Left lung (tissue), 10 donors: ENCODE measurements around the gene SLC39A2. TPM values are rescaled to one million over a fixed set of nuclear protein-coding genes. Genes with fewer than 3 reads are reported as not detected.
A peak's percentile ranks its signal among the peaks of the same experiment; 100 is the strongest.
"Not testable (repeated sequence)": the region's sequence is repeated elsewhere in the genome, so short reads cannot be mapped to it uniquely, and the experiment has no call there.

Source experiments
- ATAC-seq: fragments of 200-7000 bp; cut with Tn5 transposase; one replicate; pipeline ENCODE4 v1.9.1; 2020; ENCODE audit warnings: moderate library complexity
- DNase-seq, 4 donors: peaks; one replicate each; pipeline ENCODE4 v3.0.0-alpha.2; 2013 to 2020
- H3K27ac ChIP-seq, 2 donors: fragments of 200-600 bp; sonication (generic) in 1 of 2; one replicate each; pipeline versions ENCODE4 v1.5.0 to v1.8.0; 2020 to 2021
- H3K27me3 ChIP-seq, 2 donors: fragments of 200-600 bp; sonication (generic) in 1 of 2; one replicate each; pipeline versions ENCODE4 v1.5.0 to v1.8.0; 2020 to 2021
- H3K36me3 ChIP-seq, 2 donors: fragments of 200-600 bp; sonication (generic) in 1 of 2; one replicate each; pipeline versions ENCODE4 v1.5.0 to v1.8.0; 2020 to 2021
- H3K4me1 ChIP-seq, 2 donors: fragments of 200-600 bp; one replicate each; pipeline ENCODE4 v1.8.0; 2021
- H3K4me3 ChIP-seq, 2 donors: fragments of 200-600 bp; sonication (generic) in 1 of 2; one replicate each; pipeline versions ENCODE4 v1.5.0 to v1.8.0; 2020 to 2021; ENCODE audit warnings: mild to moderate bottlenecking in 1 of 2
- H3K9me3 ChIP-seq, 2 donors: fragments of 200-600 bp; sonication (generic) in 1 of 2; one replicate each; pipeline versions ENCODE4 v1.5.0 to v1.8.0; 2020 to 2021
- intact Hi-C, 2 donors: fragments of 100-400 bp; cut with DNase I; formaldehyde crosslinking; loops; one replicate each; pipeline versions ENCODE4 v1.11.2 to v1.14.2; 2022
- polyA plus RNA-seq, 6 donors: library from polyadenylated mRNA; unstranded; fragments of 120-200 nt; gene quantifications; one replicate each; pipeline ENCODE4 v1.2.1, GENCODE V29; 2013; ENCODE audit not compliant: insufficient read length in 6 of 6
- total RNA-seq, 2 donors: library from RNA; stranded (reverse); fragmentation: NEBNext Ultra II Directional; extraction: Animal tissue kit (Norgen Biotek cat#: 25700); gene quantifications; one replicate each; pipeline ENCODE4 v1.2.1, GENCODE V29; 2021
- TF ChIP-seq, protein P1 (sequence below), 2 donors: fragments of 200-600 bp; sonication (generic) in 1 of 2; IDR thresholded peaks; one replicate each; pipeline versions ENCODE4 v1.5.0 to v1.8.0; 2021; ENCODE audit warnings: antibody characterized with exemption in 2 of 2
- donor health status: DM: no; HTN: yes; CAD: no.
- donor health status: DM: no; HTN: no; CAD: no.

Gene SLC39A2
- total and polyA plus RNA-seq, 8 donors = 0.10 to 0.50 (median 0.28) TPM; not detected in 2

DNA sequence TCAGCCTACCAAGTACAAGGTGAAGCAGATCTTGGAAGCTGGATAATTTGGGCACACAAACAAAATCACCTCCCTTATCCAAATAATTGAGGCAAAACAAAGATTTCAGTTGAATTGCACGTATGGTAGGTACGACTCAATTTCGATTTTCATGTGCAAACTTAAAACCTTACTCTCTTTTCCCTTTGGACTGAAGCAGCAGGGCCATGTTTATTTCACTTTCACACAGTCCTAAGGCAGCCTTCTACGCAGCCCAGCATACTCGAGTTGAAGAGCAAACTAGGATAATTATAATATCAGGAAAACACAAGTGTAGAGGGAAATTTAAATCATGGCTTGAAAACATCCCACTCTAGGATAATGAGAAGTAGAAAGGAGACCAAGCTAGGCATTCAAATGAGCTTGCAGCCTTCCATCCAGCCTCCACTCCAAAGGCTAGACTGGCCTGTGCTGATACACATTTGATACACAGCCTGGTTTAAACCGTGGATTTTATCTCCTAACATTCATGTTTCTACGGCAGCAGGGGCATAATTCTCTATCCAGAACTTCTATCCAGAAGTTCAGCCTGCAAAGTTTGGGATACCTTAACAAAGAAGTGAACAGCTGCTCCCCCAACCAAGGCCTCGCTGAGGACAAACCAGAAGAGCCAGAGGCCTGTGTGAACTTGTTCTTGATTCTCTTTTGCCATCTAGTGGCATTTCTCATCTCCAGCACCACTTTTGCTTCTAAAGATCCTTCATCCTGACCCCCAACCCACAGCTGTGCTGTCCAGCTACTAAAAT is 40.7 kb downstream of the SLC39A2 start:
- peaks cover 24 to 31% of the 10 kb centered on the region in 2 donors for H3K4me1 ChIP-seq
- H3K27ac ChIP-seq = peak overlapping the region; percentile 60 to 69
- DNase-seq = peak in 2 of 4 donors; percentile 59 to 81
- intact Hi-C loops = loop anchor here in 1 of 2 donors (2.0 kb wide), 1 partner anchor 25 kb away; no protein-coding TSS in a partner anchor
- no peaks in the 10 kb centered on the region for H3K36me3 ChIP-seq
- ATAC-seq = peak; percentile 71
- H3K4me3 ChIP-seq = no peak overlapping the region
- no peaks in the 10 kb centered on the region for H3K9me3 ChIP-seq
- peaks cover 0 to 5% of the 10 kb centered on the region in 2 donors for H3K27me3 ChIP-seq
- TF ChIP-seq, protein P1, sequence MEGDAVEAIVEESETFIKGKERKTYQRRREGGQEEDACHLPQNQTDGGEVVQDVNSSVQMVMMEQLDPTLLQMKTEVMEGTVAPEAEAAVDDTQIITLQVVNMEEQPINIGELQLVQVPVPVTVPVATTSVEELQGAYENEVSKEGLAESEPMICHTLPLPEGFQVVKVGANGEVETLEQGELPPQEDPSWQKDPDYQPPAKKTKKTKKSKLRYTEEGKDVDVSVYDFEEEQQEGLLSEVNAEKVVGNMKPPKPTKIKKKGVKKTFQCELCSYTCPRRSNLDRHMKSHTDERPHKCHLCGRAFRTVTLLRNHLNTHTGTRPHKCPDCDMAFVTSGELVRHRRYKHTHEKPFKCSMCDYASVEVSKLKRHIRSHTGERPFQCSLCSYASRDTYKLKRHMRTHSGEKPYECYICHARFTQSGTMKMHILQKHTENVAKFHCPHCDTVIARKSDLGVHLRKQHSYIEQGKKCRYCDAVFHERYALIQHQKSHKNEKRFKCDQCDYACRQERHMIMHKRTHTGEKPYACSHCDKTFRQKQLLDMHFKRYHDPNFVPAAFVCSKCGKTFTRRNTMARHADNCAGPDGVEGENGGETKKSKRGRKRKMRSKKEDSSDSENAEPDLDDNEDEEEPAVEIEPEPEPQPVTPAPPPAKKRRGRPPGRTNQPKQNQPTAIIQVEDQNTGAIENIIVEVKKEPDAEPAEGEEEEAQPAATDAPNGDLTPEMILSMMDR (IDR thresholded peaks at IDR 0.05) = peak; percentile 42 to 46

DNA sequence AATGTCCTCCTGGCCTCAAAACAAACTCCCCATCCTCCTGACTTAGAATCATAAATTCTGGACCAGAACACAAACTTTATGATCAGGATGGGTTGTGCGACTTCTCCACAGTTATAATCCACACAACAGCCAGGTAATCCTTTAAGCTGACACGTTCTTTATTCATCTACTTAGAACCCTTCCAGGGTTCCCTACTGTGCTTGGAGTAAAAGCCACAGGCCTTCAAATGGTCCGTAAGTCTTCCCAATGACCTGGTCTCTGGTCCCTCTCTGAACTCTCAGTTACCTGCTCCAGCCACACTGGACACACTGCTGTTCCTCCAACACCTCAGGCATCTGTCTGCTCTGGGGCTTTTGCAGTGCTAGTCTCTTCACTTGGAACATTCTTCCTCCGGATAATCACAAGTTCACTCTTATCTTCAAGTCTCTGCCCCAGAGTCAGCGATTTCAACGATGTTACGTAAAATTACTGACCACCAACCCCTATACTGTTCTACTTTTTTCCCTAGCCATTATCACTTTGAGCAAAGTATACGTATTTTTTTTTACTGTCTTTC is 41.4 kb downstream of the SLC39A2 start:
- Histone ChIP-seq H3K27ac (no peak overlapping the region), H3K9me3 (no peaks in the 10 kb centered on the region), H3K27me3 (peaks cover 0 to 5% of the 10 kb centered on the region in 2 donors), H3K4me1 (peaks cover 24 to 31% of the 10 kb centered on the region in 2 donors), H3K4me3 (no peak overlapping the region), H3K36me3 (no peaks in the 10 kb centered on the region)
- intact Hi-C loops = loop anchor here in 1 of 2 donors (2.0 kb wide), 1 partner anchor 26 kb away; no protein-coding TSS in a partner anchor
- ATAC-seq (no peak), DNase-seq (no peak)
- TF ChIP-seq, protein P1 (IDR thresholded peaks at IDR 0.05) = peak in 1 of 2 donors; percentile 6

DNA sequence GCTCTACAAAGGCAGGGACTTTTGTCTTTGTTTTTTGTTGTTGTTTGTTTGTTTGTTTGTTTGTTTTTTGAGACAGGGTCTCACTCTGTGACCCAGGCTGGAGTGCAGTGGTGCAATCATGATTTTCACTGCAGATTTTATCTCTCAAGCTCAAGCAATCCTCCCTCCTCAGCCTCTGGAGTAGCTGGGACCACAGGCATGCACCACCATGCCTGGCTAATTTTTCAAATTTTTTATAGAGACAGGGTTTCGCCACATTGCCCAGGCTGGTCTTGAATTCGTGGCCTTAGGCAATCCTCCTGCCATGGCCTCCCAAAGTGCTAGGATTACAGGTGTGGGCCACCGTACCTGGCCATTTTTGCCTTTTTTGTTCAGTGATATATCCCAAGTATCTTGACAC is 41.8 kb downstream of the SLC39A2 start:
- not testable (repeated sequence) for H3K9me3 ChIP-seq, H3K27ac ChIP-seq, DNase-seq, H3K4me3 ChIP-seq, H3K27me3 ChIP-seq, ATAC-seq, H3K36me3 ChIP-seq
- intact Hi-C loops = loop anchor here in 1 of 2 donors (2.0 kb wide), 1 partner anchor 26 kb away; no protein-coding TSS in a partner anchor
- H3K4me1 ChIP-seq = peaks cover 24 to 31% of the 10 kb centered on the region in 2 donors

- ATAC-seq (no peak), DNase-seq (no peak)
- TF ChIP-seq, protein P1 (IDR thresholded peaks at IDR 0.05) = no peak
- Histone ChIP-seq H3K9me3 (no peaks in the 10 kb centered on the region), H3K4me3 (no peak within 1 kb of the TSS), H3K27me3 (peaks cover 0 to 5% of the 10 kb centered on the region in 2 donors), H3K4me1 (peaks cover 24 to 31% of the 10 kb centered on the region in 2 donors), H3K27ac (no peak within 1 kb of the TSS), H3K36me3 (no peaks in the 10 kb centered on the region)
- intact Hi-C loops = loop anchor here in 1 of 2 donors (2.0 kb wide), 1 partner anchor 27 kb away; no protein-coding TSS in a partner anchor
Observed at GRCh38 chr14:21041676-21042433, 42.8 kb downstream of the SLC39A2 start, which contains the start of gene RNASE7. Gene RNASE7 (plus strand): TSS chr14:21042362. CDS start chr14:21042993, 631 bp downstream.

DNA sequence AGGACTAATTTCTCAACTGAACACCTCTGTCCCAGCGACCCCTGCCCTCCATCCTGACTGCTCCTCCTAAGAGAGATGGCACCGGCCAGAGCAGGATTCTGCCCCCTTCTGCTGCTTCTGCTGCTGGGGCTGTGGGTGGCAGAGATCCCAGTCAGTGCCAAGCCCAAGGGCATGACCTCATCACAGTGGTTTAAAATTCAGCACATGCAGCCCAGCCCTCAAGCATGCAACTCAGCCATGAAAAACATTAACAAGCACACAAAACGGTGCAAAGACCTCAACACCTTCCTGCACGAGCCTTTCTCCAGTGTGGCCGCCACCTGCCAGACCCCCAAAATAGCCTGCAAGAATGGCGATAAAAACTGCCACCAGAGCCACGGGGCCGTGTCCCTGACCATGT is 43.8 kb downstream of the SLC39A2 start:
- H3K27me3 ChIP-seq = peaks cover 0 to 5% of the 10 kb centered on the region in 2 donors
- peaks cover 24 to 31% of the 10 kb centered on the region in 2 donors for H3K4me1 ChIP-seq
- intact Hi-C loops = no loop called here
- ATAC-seq = no peak
- no peak overlapping the region for H3K4me3 ChIP-seq
- H3K27ac ChIP-seq = no peak overlapping the region
- H3K9me3 ChIP-seq = no peaks in the 10 kb centered on the region
- DNase-seq = no peak
- TF ChIP-seq, protein P1 (IDR thresholded peaks at IDR 0.05) = no peak
- H3K36me3 ChIP-seq = no peaks in the 10 kb centered on the region
